Measurements from ENCODE around the gene MSI2. TPM values are rescaled to one million over a fixed set of nuclear protein-coding genes. Genes with fewer than 3 reads are reported as not detected.

Gene MSI2
- total and polyA plus RNA-seq, 7 donors, result 12.6 to 25.8 (median 21.3) TPM

GRCh38 chr17:57488856-57489255 is 232.5 kb downstream of the MSI2 start:
- Histone ChIP-seq H3K4me1 (peaks cover 0 to 31% (median 21%) of the 10 kb centered on the region in 4 donors), H3K4me3 (no peak overlapping the region), H3K27me3 (no peaks in the 10 kb centered on the region), H3K36me3 (no peaks in the 10 kb centered on the region), H3K27ac (no peak overlapping the region), H3K9me3 (no peaks in the 10 kb centered on the region)
- 92 to 95% methylated on average over 9 of the region's 9 CpGs for WGBS, 2 donors
- intact Hi-C loops (cut with DNase I), result no loop called here
- no peak for DNase-seq
- no peak for TF ChIP-seq CTCF (IDR thresholded peaks at IDR 0.05)
- no peak for TF ChIP-seq POLR2A (IDR thresholded peaks at IDR 0.05)
- no peak for TF ChIP-seq POLR2AphosphoS5 (IDR thresholded peaks at IDR 0.05)
- TF ChIP-seq EP300 (IDR thresholded peaks at IDR 0.05), result no peak

GRCh38 chr17:57489321-57489720 is 233.0 kb downstream of the MSI2 start:
- Histone ChIP-seq H3K9me3 (no peaks in the 10 kb centered on the region), H3K4me1 (peaks cover 0 to 31% (median 21%) of the 10 kb centered on the region in 4 donors), H3K4me3 (no peak overlapping the region), H3K36me3 (no peaks in the 10 kb centered on the region), H3K27ac (no peak overlapping the region), H3K27me3 (no peaks in the 10 kb centered on the region)
- intact Hi-C loops (cut with DNase I), result no loop called here
- WGBS, 2 donors, result 97 to 98% methylated on average over 4 of the region's 4 CpGs
- DNase-seq, result no peak
- no peak for TF ChIP-seq POLR2A (IDR thresholded peaks at IDR 0.05)
- TF ChIP-seq EP300 (IDR thresholded peaks at IDR 0.05), result no peak
- TF ChIP-seq POLR2AphosphoS5 (IDR thresholded peaks at IDR 0.05), result no peak
- TF ChIP-seq CTCF (IDR thresholded peaks at IDR 0.05), result no peak

GRCh38 chr17:57490111-57490845 is 234.0 kb downstream of the MSI2 start:
- Histone ChIP-seq H3K9me3 (no peaks in the 10 kb centered on the region), H3K36me3 (no peaks in the 10 kb centered on the region), H3K27ac (no peak overlapping the region), H3K4me3 (no peak overlapping the region), H3K4me1 (peaks cover 0 to 31% (median 21%) of the 10 kb centered on the region in 4 donors), H3K27me3 (no peaks in the 10 kb centered on the region)
- DNase-seq, result no peak
- TF ChIP-seq POLR2A (IDR thresholded peaks at IDR 0.05) (no peak), EP300 (IDR thresholded peaks at IDR 0.05) (no peak), POLR2AphosphoS5 (IDR thresholded peaks at IDR 0.05) (no peak), CTCF (IDR thresholded peaks at IDR 0.05) (no peak)
- intact Hi-C loops (cut with DNase I), result no loop called here
- 85 to 94% methylated on average over 4 of the region's 4 CpGs for WGBS, 2 donors

- Histone ChIP-seq H3K9me3 (no peaks in the 10 kb centered on the region), H3K4me1 (peaks cover 0 to 31% (median 19%) of the 10 kb centered on the region in 4 donors), H3K27ac (no peak overlapping the region), H3K27me3 (no peaks in the 10 kb centered on the region), H3K4me3 (no peak overlapping the region), H3K36me3 (no peaks in the 10 kb centered on the region)
- DNase-seq, result peak; percentile 32
- 81 to 84% methylated on average over 12 of the region's 12 CpGs for WGBS, 2 donors
- intact Hi-C loops (cut with DNase I), result no loop called here
- TF ChIP-seq POLR2A (IDR thresholded peaks at IDR 0.05) (no peak), CTCF (IDR thresholded peaks at IDR 0.05) (no peak), EP300 (IDR thresholded peaks at IDR 0.05) (no peak), POLR2AphosphoS5 (IDR thresholded peaks at IDR 0.05) (no peak)
Observed at GRCh38 chr17:57490890-57491289, 234.6 kb downstream of the MSI2 start.

Measured in sigmoid colon (tissue), 7 donors.